CD14-positive monocyte (primary cell): Measurements from ENCODE around the gene CYP4F8. TPM values are rescaled to one million over a fixed set of nuclear protein-coding genes. Genes with fewer than 3 reads are reported as not detected.

Source experiments
- DNase-seq, 3 donors: peaks; one replicate each; pipeline ENCODE4 v3.0.0-alpha.2; 2011 to 2022
- H2AFZ ChIP-seq: 2 replicates; pipeline ENCODE4 v1.6.0; 2012; ENCODE audit warnings: mild to moderate bottlenecking, low read depth, low read length, inconsistent platforms; ENCODE audit not compliant: insufficient read depth, poor library complexity, severe bottlenecking
- H3K27ac ChIP-seq, 2 donors: 1 replicate in 1 of 2; 2 replicates in 1 of 2; pipeline ENCODE4 v1.5.1; 2012 to 2013; ENCODE audit warnings: low read length in 2 of 2, control low read depth in 1 of 2, inconsistent platforms in 1 of 2, low read depth in 1 of 2, mild to moderate bottlenecking in 1 of 2
- H3K27me3 ChIP-seq, 2 donors: one replicate each; pipeline versions ENCODE4 v1.6.0 to v1.6.1; 2011 to 2013; ENCODE audit warnings: low read length in 2 of 2; ENCODE audit not compliant: control insufficient read depth in 2 of 2, insufficient read depth in 2 of 2
- H3K36me3 ChIP-seq, 2 donors: replicated peaks in 1 of 2; 1 replicate in 1 of 2; 2 replicates in 1 of 2; pipeline versions ENCODE4 v1.5.1 to v1.6.1; 2012 to 2013; ENCODE audit warnings: low read length in 2 of 2, control low read depth in 1 of 2, inconsistent platforms in 1 of 2, mild to moderate bottlenecking in 1 of 2; ENCODE audit not compliant: insufficient read depth in 2 of 2, control insufficient read depth in 1 of 2
- H3K4me1 ChIP-seq, 2 donors: 1 replicate in 1 of 2; 2 replicates in 1 of 2; pipeline versions ENCODE4 v1.5.1 to v1.6.1; 2012 to 2013; ENCODE audit warnings: low read length in 2 of 2, control low read depth in 1 of 2, inconsistent platforms in 1 of 2, mild to moderate bottlenecking in 1 of 2, moderate library complexity in 1 of 2; ENCODE audit not compliant: insufficient read depth in 2 of 2, control insufficient read depth in 1 of 2
- H3K4me2 ChIP-seq: replicated peaks from 2 replicates; pipeline ENCODE3; 2012; ENCODE audit warnings: low read length, moderate library complexity, mild to moderate bottlenecking; ENCODE audit not compliant: poor library complexity, severe bottlenecking; ENCODE audit errors: extremely low read depth
- H3K4me3 ChIP-seq, 3 experiments: fragments of 200-600 bp in 1 of 3; sonication (generic) in 1 of 3; replicated peaks in 1 of 3; 1 replicate in 2 of 3; 2 replicates in 1 of 3; pipeline ENCODE4 v1.5.1; 2011 to 2013; ENCODE audit warnings: low read length in 3 of 3, mild to moderate bottlenecking in 3 of 3, control low read depth in 2 of 3, low read depth in 2 of 3, inconsistent platforms in 1 of 3, moderate library complexity in 1 of 3
- H3K79me2 ChIP-seq: 2 replicates; pipeline ENCODE4 v1.6.0; 2012; ENCODE audit warnings: mild to moderate bottlenecking, control low read depth, inconsistent platforms, low read length, moderate library complexity; ENCODE audit not compliant: insufficient read depth
- H3K9ac ChIP-seq: 2 replicates; pipeline ENCODE4 v1.6.0; 2017; ENCODE audit warnings: low read length, mild to moderate bottlenecking; ENCODE audit not compliant: insufficient read depth, poor library complexity, severe bottlenecking
- H3K9me3 ChIP-seq, 2 donors: replicated peaks in 1 of 2; 1 replicate in 1 of 2; 2 replicates in 1 of 2; pipeline versions ENCODE4 v1.5.1 to v1.6.1; 2012 to 2013; ENCODE audit warnings: low read length in 2 of 2, control low read depth in 1 of 2; ENCODE audit not compliant: control insufficient read depth in 1 of 2, insufficient read depth in 1 of 2
- H4K20me1 ChIP-seq: 2 replicates; pipeline ENCODE4 v1.6.0; 2012; ENCODE audit warnings: mild to moderate bottlenecking, low read length, control low read depth, moderate library complexity; ENCODE audit not compliant: insufficient read depth
- H3K27ac Mint-ChIP-seq, 7 donors: one replicate each; pipeline ENCODE4 v1.8.0; 2020; ENCODE audit warnings: mild to moderate bottlenecking in 7 of 7, mixed read lengths in 7 of 7, moderate library complexity in 6 of 7, inconsistent platforms in 2 of 7
- H3K27me3 Mint-ChIP-seq, 3 donors: one replicate each; pipeline ENCODE4 v1.8.0; 2021 to 2022; ENCODE audit warnings: low read depth in 3 of 3, mild to moderate bottlenecking in 3 of 3, mixed read lengths in 3 of 3, moderate library complexity in 3 of 3, inconsistent platforms in 1 of 3
- H3K36me3 Mint-ChIP-seq, 2 donors: one replicate each; pipeline ENCODE4 v1.8.0; 2020; ENCODE audit warnings: mixed read lengths in 2 of 2, inconsistent platforms in 1 of 2, mild to moderate bottlenecking in 1 of 2
- H3K4me1 Mint-ChIP-seq: one replicate; pipeline ENCODE4 v1.8.0; 2020; ENCODE audit warnings: mild to moderate bottlenecking, mixed read lengths
- H3K4me3 Mint-ChIP-seq, 2 donors: one replicate each; pipeline ENCODE4 v1.8.0; 2020; ENCODE audit warnings: mild to moderate bottlenecking in 2 of 2, mixed read lengths in 2 of 2, moderate library complexity in 1 of 2
- H3K9me3 Mint-ChIP-seq, 7 donors: one replicate each; pipeline ENCODE4 v1.8.0; 2020 to 2022; ENCODE audit warnings: mixed read lengths in 7 of 7, mild to moderate bottlenecking in 6 of 7, moderate library complexity in 6 of 7, inconsistent platforms in 2 of 7
- CTCF ChIP-seq: fragments of 200-600 bp; IDR thresholded peaks from one replicate; pipeline ENCODE4 v1.8.0; 2022; ENCODE audit warnings: antibody characterized with exemption, mild to moderate bottlenecking
- WGBS: methylation state at CpG from one replicate; pipeline ENCODE4 v1.1.5; 2013; ENCODE audit warnings: missing lambda C conversion rate; ENCODE audit not compliant: insufficient coverage; 5-methylcytosine and 5-hydroxymethylcytosine counted together
- intact Hi-C, 2 donors: fragments of 100-400 bp; cut with micrococcal nuclease; formaldehyde crosslinking; loops; one replicate each; pipeline versions ENCODE4 v1.15.0 to v1.15.1; 2023
- polyA plus RNA-seq, 3 donors: library from polyadenylated mRNA; depleted of rRNA in 1 of 3; unstranded in 2 of 3; stranded (reverse) in 1 of 3; fragments of 300-500 nt in 2 of 3; fragments of >200 nt in 1 of 3; fragmentation: Illumina TruSeq in 2 of 3; gene quantifications; 1 replicate in 2 of 3; 2 replicates in 1 of 3; pipeline ENCODE4 v1.2.3, GENCODE V29; 2012 to 2021

CYP4F8 gene
- polyA plus RNA-seq, 3 donors = not detected

- Histone ChIP-seq H3K4me2 (peak overlapping the region; percentile 52), H3K4me1 (peaks cover 32 to 35% of the 10 kb centered on the region in 2 donors), H3K27ac (no peak overlapping the region), H4K20me1 (no peaks in the 10 kb centered on the region), H2AFZ (peak overlapping the region; percentile 54), H3K27me3 (peaks cover 0 to 7% of the 10 kb centered on the region in 2 donors), H3K4me3 (no peak overlapping the region), H3K79me2 (no peaks in the 10 kb centered on the region), H3K9me3 (no peaks in the 10 kb centered on the region), H3K36me3 (no peaks in the 10 kb centered on the region), H3K9ac (no peak overlapping the region)
- H3K27me3 Mint-ChIP-seq = peaks cover 6 to 24% (median 24%) of the 10 kb centered on the region in 3 donors
- H3K27ac Mint-ChIP-seq = no peak overlapping the region
- H3K9me3 Mint-ChIP-seq = no peaks in the 10 kb centered on the region
- peak overlapping the region in 1 of 2 donors; percentile 71 for H3K4me3 Mint-ChIP-seq
- no peak for TF ChIP-seq CTCF
- 50% methylated on average over 4 of the region's 10 CpGs for WGBS
- H3K36me3 Mint-ChIP-seq = no peaks in the 10 kb centered on the region
- DNase-seq = no peak
- intact Hi-C loops = no loop called here
- H3K4me1 Mint-ChIP-seq = peaks cover 33% of the 10 kb centered on the region
Observed at GRCh38 chr19:15584095-15584494, 30.9 kb upstream of the CYP4F8 start.

- H3K4me1 Mint-ChIP-seq = peaks cover 37% of the 10 kb centered on the region
- WGBS = 2% methylated on average over 31 of the region's 35 CpGs
- peak overlapping the region in 1 of 7 donors; percentile 18 for H3K27ac Mint-ChIP-seq
- Histone ChIP-seq H3K27ac (no peak overlapping the region), H3K4me2 (peak overlapping the region; percentile 52), H4K20me1 (no peaks in the 10 kb centered on the region), H3K79me2 (no peaks in the 10 kb centered on the region), H3K9ac (no peak overlapping the region), H3K4me1 (peaks cover 38 to 40% of the 10 kb centered on the region in 2 donors), H2AFZ (peak overlapping the region; percentile 54), H3K36me3 (no peaks in the 10 kb centered on the region), H3K9me3 (no peaks in the 10 kb centered on the region), H3K27me3 (peaks cover 0 to 7% of the 10 kb centered on the region in 2 donors), H3K4me3 (peak overlapping the region in 1 of 3 experiments; percentile 7)
- peak; percentile 95 for TF ChIP-seq CTCF
- peak; percentile 62 to 74 (median 67) for DNase-seq
- H3K27me3 Mint-ChIP-seq = peaks cover 6 to 22% (median 21%) of the 10 kb centered on the region in 3 donors
- H3K4me3 Mint-ChIP-seq = peak overlapping the region; percentile 59 to 71
- no peaks in the 10 kb centered on the region for H3K36me3 Mint-ChIP-seq
- no peaks in the 10 kb centered on the region for H3K9me3 Mint-ChIP-seq
- intact Hi-C loops = no loop called here
Observed at GRCh38 chr19:15584541-15585115, 30.4 kb upstream of the CYP4F8 start.
